ENCODE measurements around the gene ZKSCAN1.

- peak; percentile 38 for TF ChIP-seq CTCF (IDR thresholded peaks at IDR 0.05; ENCODE audit: low read depth, low read length, poor library complexity, severe bottlenecking)
- no peak for TF ChIP-seq EZH2phosphoT487 (IDR thresholded peaks at IDR 0.05; ENCODE audit: borderline replicate concordance, low read length)
These were observed 29.3 kb downstream of the ZKSCAN1 start for GRCh38 chr7:100044718-100045117.
